ENCODE results near the gene FOXD4L6.
"Not testable (repeated sequence)": the region's sequence is repeated elsewhere in the genome, so short reads cannot be mapped to it uniquely, and the experiment has no call there.

Gene FOXD4L6

GRCh38 chr9:41128581-41128980 lies at the start of gene FOXD4L6:
Gene FOXD4L6 (minus strand): TSS chr9:41128681. CDS start chr9:41128383, 298 bp downstream.
- not testable (repeated sequence) for DNase-seq

- DNase-seq = not testable (repeated sequence)
Observed at GRCh38 chr9:41174994-41175393, 46.5 kb upstream of the FOXD4L6 start.

GRCh38 chr9:41150116-41150515 lies 21.6 kb upstream of the FOXD4L6 start:
- not testable (repeated sequence) for DNase-seq

- DNase-seq = not testable (repeated sequence)
Observed at GRCh38 chr9:41141878-41142277, 13.4 kb upstream of the FOXD4L6 start.

- not testable (repeated sequence) for DNase-seq
Observed at GRCh38 chr9:41126746-41127446, 1.6 kb downstream of the FOXD4L6 start.

- DNase-seq = not testable (repeated sequence)
Observed at GRCh38 chr9:41125936-41126335, 2.5 kb downstream of the FOXD4L6 start.

GRCh38 chr9:41125109-41125658 lies 3.3 kb downstream of the FOXD4L6 start:
- not testable (repeated sequence) for DNase-seq

- DNase-seq = not testable (repeated sequence)
Observed at GRCh38 chr9:41124250-41125108, 4.0 kb downstream of the FOXD4L6 start.

GRCh38 chr9:41123812-41124211 lies 4.7 kb downstream of the FOXD4L6 start:
- DNase-seq = not testable (repeated sequence)

GRCh38 chr9:41123396-41123795 lies 5.1 kb downstream of the FOXD4L6 start:
- not testable (repeated sequence) for DNase-seq

GRCh38 chr9:41120696-41121095 lies 7.8 kb downstream of the FOXD4L6 start:
- not testable (repeated sequence) for DNase-seq

GRCh38 chr9:41119719-41120118 lies 8.8 kb downstream of the FOXD4L6 start:
- not testable (repeated sequence) for DNase-seq

GRCh38 chr9:41119311-41119710 lies 9.2 kb downstream of the FOXD4L6 start:
- not testable (repeated sequence) for DNase-seq

GRCh38 chr9:41113348-41113747 lies 15.1 kb downstream of the FOXD4L6 start:
- not testable (repeated sequence) for DNase-seq

GRCh38 chr9:41111414-41111813 lies 17.1 kb downstream of the FOXD4L6 start:
- not testable (repeated sequence) for DNase-seq

GRCh38 chr9:41110913-41111312 lies 17.6 kb downstream of the FOXD4L6 start:
- DNase-seq = not testable (repeated sequence)

GRCh38 chr9:41109253-41109652 lies 19.2 kb downstream of the FOXD4L6 start:
- not testable (repeated sequence) for DNase-seq

GRCh38 chr9:41108816-41109215 lies 19.7 kb downstream of the FOXD4L6 start:
- DNase-seq = not testable (repeated sequence)

GRCh38 chr9:41106472-41107116 lies 21.9 kb downstream of the FOXD4L6 start:
- DNase-seq = not testable (repeated sequence)

- DNase-seq = not testable (repeated sequence)
Observed at GRCh38 chr9:41105557-41106253, 22.8 kb downstream of the FOXD4L6 start.

GRCh38 chr9:41104542-41104941 lies 23.9 kb downstream of the FOXD4L6 start:
- DNase-seq = not testable (repeated sequence)

GRCh38 chr9:41100508-41100907 lies 28.0 kb downstream of the FOXD4L6 start:
- not testable (repeated sequence) for DNase-seq
